Esophagus muscularis mucosa (tissue), 3 donors: Measurements from ENCODE around the gene JUND.

ENCODE experiments used
- POLR2A ChIP-seq: fragments of 450-650 bp; IDR thresholded peaks from one replicate; pipeline ENCODE4 v1.6.1; 2017; ENCODE audit warnings: antibody characterized with exemption, moderate library complexity, mild to moderate bottlenecking, low read depth
- TF ChIP-seq, protein P1 (sequence below), 3 experiments: fragments of 200-600 bp in 2 of 3; fragments of 450-650 bp in 1 of 3; sonication (generic) in 2 of 3; IDR thresholded peaks; one replicate each; pipeline ENCODE4 v1.5.1; 2017 to 2019; ENCODE audit warnings: antibody characterized with exemption in 3 of 3, mild to moderate bottlenecking in 2 of 3, moderate library complexity in 1 of 3

- TF ChIP-seq, protein P1, sequence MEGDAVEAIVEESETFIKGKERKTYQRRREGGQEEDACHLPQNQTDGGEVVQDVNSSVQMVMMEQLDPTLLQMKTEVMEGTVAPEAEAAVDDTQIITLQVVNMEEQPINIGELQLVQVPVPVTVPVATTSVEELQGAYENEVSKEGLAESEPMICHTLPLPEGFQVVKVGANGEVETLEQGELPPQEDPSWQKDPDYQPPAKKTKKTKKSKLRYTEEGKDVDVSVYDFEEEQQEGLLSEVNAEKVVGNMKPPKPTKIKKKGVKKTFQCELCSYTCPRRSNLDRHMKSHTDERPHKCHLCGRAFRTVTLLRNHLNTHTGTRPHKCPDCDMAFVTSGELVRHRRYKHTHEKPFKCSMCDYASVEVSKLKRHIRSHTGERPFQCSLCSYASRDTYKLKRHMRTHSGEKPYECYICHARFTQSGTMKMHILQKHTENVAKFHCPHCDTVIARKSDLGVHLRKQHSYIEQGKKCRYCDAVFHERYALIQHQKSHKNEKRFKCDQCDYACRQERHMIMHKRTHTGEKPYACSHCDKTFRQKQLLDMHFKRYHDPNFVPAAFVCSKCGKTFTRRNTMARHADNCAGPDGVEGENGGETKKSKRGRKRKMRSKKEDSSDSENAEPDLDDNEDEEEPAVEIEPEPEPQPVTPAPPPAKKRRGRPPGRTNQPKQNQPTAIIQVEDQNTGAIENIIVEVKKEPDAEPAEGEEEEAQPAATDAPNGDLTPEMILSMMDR (IDR thresholded peaks at IDR 0.05) = no peak
- TF ChIP-seq POLR2A = no peak
Observed at GRCh38 chr19:18283338-18283737, 1.9 kb upstream of the JUND start.
